HEK293 (cell line): ENCODE measurements around the gene RSBN1L.

Experiments used
- CTCF ChIA-PET: fragments of 350-600 bp; formaldehyde crosslinking; extraction: SDS; loops from one replicate; lab custom pipeline; 2021; ENCODE audit warnings: antibody characterized with exemption; lab: Yijun Ruan, JAX
- POLR2A ChIA-PET: fragments of 300-600 bp; formaldehyde crosslinking; extraction: SDS; loops from one replicate; lab custom pipeline; 2020; ENCODE audit warnings: antibody characterized with exemption, inconsistent platforms; lab: Yijun Ruan, JAX
- H3K27ac ChIP-seq: fragments of 200-500 bp; sonication (Bioruptor generic); 2 replicates; pipeline ENCODE4 v1.5.1; 2014; ENCODE audit warnings: low read depth, low read length, control low read depth, inconsistent platforms; ENCODE audit errors: extremely low read depth
- H3K36me3 ChIP-seq, 2 experiments: fragments of 200-500 bp in 1 of 2; sonication (Bioruptor generic) in 1 of 2; 1 replicate in 1 of 2; 2 replicates in 1 of 2; pipeline ENCODE4 v1.5.1; 2014 to 2017; ENCODE audit warnings: inconsistent platforms in 2 of 2, low read length in 2 of 2; ENCODE audit not compliant: control insufficient read depth in 2 of 2, insufficient read depth in 1 of 2
- H3K4me1 ChIP-seq: fragments of 200-500 bp; sonication (Bioruptor generic); 2 replicates; pipeline ENCODE4 v1.5.1; 2014; ENCODE audit warnings: mild to moderate bottlenecking, low read length, inconsistent platforms; ENCODE audit not compliant: control insufficient read depth, insufficient read depth
- H3K4me3 ChIP-seq: 2 replicates; pipeline ENCODE4 v1.5.1; 2011; ENCODE audit warnings: low read depth, mild to moderate bottlenecking, control low read depth, low read length, moderate library complexity
- H3K9me3 ChIP-seq: fragments of 200-500 bp; sonication (Bioruptor generic); 2 replicates; pipeline ENCODE4 v1.5.1; 2014; ENCODE audit warnings: low read depth, low read length, inconsistent platforms; ENCODE audit not compliant: control insufficient read depth, insufficient read depth
- EGR2 ChIP-seq: fragments of 450-650 bp; formaldehyde crosslinking; IDR thresholded peaks from 2 replicates; pipeline ENCODE4 v1.5.1; 2016; ENCODE audit warnings: low read depth, missing biosample characterization, missing genetic modification characterization
- FEZF1 ChIP-seq: fragments of 450-650 bp; formaldehyde crosslinking; IDR thresholded peaks from 2 replicates; pipeline ENCODE4 v1.5.1; 2016; ENCODE audit warnings: missing biosample characterization, missing genetic modification characterization
- GLIS2 ChIP-seq: fragments of 450-650 bp; formaldehyde crosslinking; IDR thresholded peaks from 2 replicates; pipeline ENCODE4 v1.5.1; 2016; ENCODE audit warnings: missing biosample characterization, missing genetic modification characterization
- INSM2 ChIP-seq: fragments of 450-650 bp; formaldehyde crosslinking; IDR thresholded peaks from 2 replicates; pipeline ENCODE4 v1.5.1; 2016; ENCODE audit warnings: missing biosample characterization, missing genetic modification characterization
- KLF10 ChIP-seq: fragments of 450-650 bp; IDR thresholded peaks from 2 replicates; pipeline ENCODE4 v1.5.1; 2018; ENCODE audit warnings: missing biosample characterization, mild to moderate bottlenecking, missing genetic modification characterization
- KLF9 ChIP-seq: fragments of 450-650 bp; formaldehyde crosslinking; IDR thresholded peaks from 2 replicates; pipeline ENCODE4 v1.5.1; 2016; ENCODE audit warnings: missing biosample characterization, missing genetic modification characterization, low read depth
- PRDM10 ChIP-seq: fragments of 450-650 bp; formaldehyde crosslinking; IDR thresholded peaks from 2 replicates; pipeline ENCODE4 v1.5.1; 2016; ENCODE audit warnings: missing biosample characterization, missing genetic modification characterization
- PRDM6 ChIP-seq: fragments of 450-650 bp; formaldehyde crosslinking; IDR thresholded peaks from 2 replicates; pipeline ENCODE4 v1.5.1; 2017; ENCODE audit warnings: missing biosample characterization, missing genetic modification characterization
- SCRT1 ChIP-seq: fragments of 450-650 bp; formaldehyde crosslinking; IDR thresholded peaks from 2 replicates; pipeline ENCODE4 v1.5.1; 2016; ENCODE audit warnings: missing biosample characterization, missing genetic modification characterization, borderline replicate concordance
- ZBTB48 ChIP-seq: fragments of 450-650 bp; formaldehyde crosslinking; IDR thresholded peaks from 2 replicates; pipeline ENCODE4 v1.5.1; 2016; ENCODE audit warnings: missing biosample characterization, missing genetic modification characterization
- ZBTB7A ChIP-seq: fragments of 450-650 bp; formaldehyde crosslinking; IDR thresholded peaks from 2 replicates; pipeline ENCODE4 v1.5.1; 2016; ENCODE audit warnings: low read depth, missing biosample characterization, missing genetic modification characterization
- ZFHX2 ChIP-seq: fragments of 450-650 bp; formaldehyde crosslinking; conservative IDR thresholded peaks from 2 replicates; pipeline ENCODE4 v1.5.1; 2016; ENCODE audit warnings: missing biosample characterization, missing genetic modification characterization
- ZNF155 ChIP-seq: fragments of 450-650 bp; formaldehyde crosslinking; IDR thresholded peaks from 2 replicates; pipeline ENCODE4 v1.5.1; 2016; ENCODE audit warnings: missing biosample characterization, missing genetic modification characterization
- ZNF362 ChIP-seq: fragments of 450-650 bp; formaldehyde crosslinking; IDR thresholded peaks from 2 replicates; pipeline ENCODE4 v1.5.1; 2016; ENCODE audit warnings: missing biosample characterization, missing genetic modification characterization
- ZNF366 ChIP-seq: fragments of 450-650 bp; formaldehyde crosslinking; conservative IDR thresholded peaks from 2 replicates; pipeline ENCODE4 v1.5.1; 2016; ENCODE audit warnings: missing biosample characterization, missing genetic modification characterization
- ZNF394 ChIP-seq: fragments of 450-650 bp; formaldehyde crosslinking; IDR thresholded peaks from 2 replicates; pipeline ENCODE4 v1.5.1; 2016; ENCODE audit warnings: missing biosample characterization, missing genetic modification characterization, mild to moderate bottlenecking, moderate library complexity, borderline replicate concordance
- ZNF416 ChIP-seq: fragments of 450-650 bp; formaldehyde crosslinking; IDR thresholded peaks from 2 replicates; pipeline ENCODE4 v1.5.1; 2016; ENCODE audit warnings: missing biosample characterization, missing genetic modification characterization
- ZNF423 ChIP-seq: fragments of 450-650 bp; formaldehyde crosslinking; IDR thresholded peaks from 2 replicates; pipeline ENCODE4 v1.5.1; 2016; ENCODE audit warnings: missing biosample characterization, missing genetic modification characterization
- ZNF433 ChIP-seq: fragments of 450-650 bp; formaldehyde crosslinking; IDR thresholded peaks from 2 replicates; pipeline ENCODE4 v1.5.1; 2016; ENCODE audit warnings: missing biosample characterization, missing genetic modification characterization, low read depth
- ZNF521 ChIP-seq: fragments of 450-650 bp; formaldehyde crosslinking; IDR thresholded peaks from 2 replicates; pipeline ENCODE4 v1.5.1; 2017; ENCODE audit warnings: missing biosample characterization, mild to moderate bottlenecking, missing genetic modification characterization
- ZNF544 ChIP-seq: fragments of 450-650 bp; formaldehyde crosslinking; IDR thresholded peaks from 2 replicates; pipeline ENCODE4 v1.5.0; 2017; ENCODE audit warnings: missing biosample characterization, missing genetic modification characterization
- ZNF76 ChIP-seq: fragments of 450-650 bp; formaldehyde crosslinking; IDR thresholded peaks from 2 replicates; pipeline ENCODE4; 2016; ENCODE audit warnings: low read depth, missing biosample characterization, missing genetic modification characterization, borderline replicate concordance
- ZNF776 ChIP-seq: fragments of 450-650 bp; formaldehyde crosslinking; IDR thresholded peaks from 2 replicates; pipeline ENCODE4 v1.5.0; 2017; ENCODE audit warnings: missing biosample characterization, missing genetic modification characterization, borderline replicate concordance
- ZNF785 ChIP-seq: fragments of 450-650 bp; formaldehyde crosslinking; IDR thresholded peaks from 2 replicates; pipeline ENCODE4 v1.5.1; 2016; ENCODE audit warnings: missing biosample characterization, missing genetic modification characterization
- ZNF791 ChIP-seq: fragments of 450-650 bp; formaldehyde crosslinking; IDR thresholded peaks from 2 replicates; pipeline ENCODE4 v1.5.1; 2016; ENCODE audit warnings: missing biosample characterization, missing genetic modification characterization

RSBN1L gene

GRCh38 chr7:77696643-77697534 lies 630 bp downstream of the RSBN1L start (continued):
- no peak for TF ChIP-seq ZNF785
- TF ChIP-seq FEZF1 (tag by site-specific recombination), result no peak
- no peak for TF ChIP-seq ZNF423
- TF ChIP-seq ZNF544 (tag by site-specific recombination), result no peak
- TF ChIP-seq ZNF155 (tag by site-specific recombination), result no peak
- TF ChIP-seq GLIS2 (tag by site-specific recombination), result peak; percentile 86
- TF ChIP-seq SCRT1 (tag by site-specific recombination), result no peak
- TF ChIP-seq ZFHX2 (tag by site-specific recombination), result peak; percentile 75
- no peak for TF ChIP-seq ZNF416
- TF ChIP-seq INSM2 (tag by site-specific recombination), result no peak
- no peak for TF ChIP-seq ZNF362 (tag by site-specific recombination)
- TF ChIP-seq ZNF521 (tag by site-specific recombination), result no peak
- TF ChIP-seq PRDM6 (tag by site-specific recombination), result no peak
- peak; percentile 59 for TF ChIP-seq KLF9
- TF ChIP-seq, all 188 proteins: peak for 36

- TF ChIP-seq ZNF776 (tag by site-specific recombination), result no peak
- no peak for TF ChIP-seq ZNF76 (tag by site-specific recombination)
- TF ChIP-seq PRDM10 (tag by site-specific recombination), result peak; percentile 5; the same call in 1 of the 2 replicates
- no peak for TF ChIP-seq EGR2 (tag by site-specific recombination)
- 0 out of 2 replicates have a peak, but pooled peaks have one; percentile 9 for TF ChIP-seq ZNF394 (tag by site-specific recombination)
- TF ChIP-seq ZNF433 (tag by site-specific recombination), result no peak
- peak; percentile 30; the same call in 1 of the 2 replicates for TF ChIP-seq ZBTB48 (tag by site-specific recombination)
- TF ChIP-seq ZNF791 (tag by site-specific recombination), result no peak
- TF ChIP-seq KLF10, result 0 out of 2 replicates have a peak, but pooled peaks have one; percentile 57
- TF ChIP-seq ZNF366 (tag by site-specific recombination), result 0 out of 2 replicates have a peak, but pooled peaks have one; percentile 10
- no peak for TF ChIP-seq ZBTB7A (tag by site-specific recombination)
- CTCF ChIA-PET, result interaction anchor here (0.6 to 1.7 kb wide), 5 partner anchors 33 to 529 kb away, joined by 3 to 10 read pairs (median 3); no protein-coding TSS in a partner anchor
- POLR2A ChIA-PET, result interaction anchor here (0.6 to 1.4 kb wide), 4 partner anchors 17 to 162 kb away, joined by 3 to 4 read pairs (median 3); partner anchors contain the start of gene PHTF2
- Histone ChIP-seq H3K27ac (peak overlapping the region; percentile 83), H3K9me3 (no peaks in the 10 kb centered on the region), H3K36me3 (no peaks in the 10 kb centered on the region), H3K4me1 (peaks cover 9% of the 10 kb centered on the region), H3K4me3 (peak overlapping the region; percentile 75)
These were observed 1.2 kb downstream of the RSBN1L start for GRCh38 chr7:77697535-77697831.
